GM15510 (cell line): ENCODE measurements around the gene SHISA2.

Experiments used
- POLR2A ChIP-seq: IDR thresholded peaks from 3 replicates; pipeline ENCODE4 v1.6.1; 2011; ENCODE audit warnings: borderline replicate concordance; ENCODE audit not compliant: insufficient read length; ENCODE audit errors: extremely low read depth

Gene SHISA2

DNA sequence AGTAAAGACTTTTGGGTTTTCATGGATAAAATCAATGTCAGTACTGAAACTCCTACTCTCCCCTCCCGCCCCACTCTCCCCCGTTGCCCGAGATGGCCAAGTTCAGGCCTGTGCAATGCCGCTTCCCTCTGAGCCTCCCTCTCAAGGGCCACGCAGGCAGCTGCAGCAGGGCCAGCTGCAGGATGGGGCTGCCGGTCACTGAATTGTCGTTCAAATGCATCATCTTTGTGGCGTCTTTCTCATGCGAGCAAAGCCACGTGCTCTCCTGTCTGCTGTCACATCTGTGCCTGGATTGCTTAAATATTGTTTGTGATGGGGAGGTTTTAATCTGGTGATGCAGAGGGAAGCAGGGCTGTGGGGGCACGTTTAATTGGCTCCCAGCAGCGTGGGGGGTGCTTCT, 26.6 kb downstream of the SHISA2 start:
- no peak for TF ChIP-seq POLR2A

DNA sequence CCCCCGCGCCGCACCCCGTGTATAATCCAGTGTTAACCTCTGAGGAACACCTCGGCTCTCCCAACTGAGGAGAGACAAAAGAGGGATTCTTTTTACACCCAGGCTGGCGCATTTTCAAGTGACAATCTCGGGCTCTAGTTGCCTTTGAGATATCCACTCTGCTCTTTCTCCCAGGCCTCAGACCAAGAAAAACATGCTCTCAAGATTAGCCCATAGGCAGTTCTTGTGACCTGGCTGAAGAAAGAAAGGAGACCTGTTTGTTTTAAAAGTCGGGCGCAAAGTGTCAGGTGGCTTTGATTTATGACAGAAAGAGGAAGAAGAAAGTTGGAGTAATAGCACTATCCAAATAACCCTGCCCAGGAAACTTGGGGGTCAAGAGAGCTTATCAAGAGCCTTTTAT, 27.3 kb downstream of the SHISA2 start:
- TF ChIP-seq POLR2A: no peak

DNA sequence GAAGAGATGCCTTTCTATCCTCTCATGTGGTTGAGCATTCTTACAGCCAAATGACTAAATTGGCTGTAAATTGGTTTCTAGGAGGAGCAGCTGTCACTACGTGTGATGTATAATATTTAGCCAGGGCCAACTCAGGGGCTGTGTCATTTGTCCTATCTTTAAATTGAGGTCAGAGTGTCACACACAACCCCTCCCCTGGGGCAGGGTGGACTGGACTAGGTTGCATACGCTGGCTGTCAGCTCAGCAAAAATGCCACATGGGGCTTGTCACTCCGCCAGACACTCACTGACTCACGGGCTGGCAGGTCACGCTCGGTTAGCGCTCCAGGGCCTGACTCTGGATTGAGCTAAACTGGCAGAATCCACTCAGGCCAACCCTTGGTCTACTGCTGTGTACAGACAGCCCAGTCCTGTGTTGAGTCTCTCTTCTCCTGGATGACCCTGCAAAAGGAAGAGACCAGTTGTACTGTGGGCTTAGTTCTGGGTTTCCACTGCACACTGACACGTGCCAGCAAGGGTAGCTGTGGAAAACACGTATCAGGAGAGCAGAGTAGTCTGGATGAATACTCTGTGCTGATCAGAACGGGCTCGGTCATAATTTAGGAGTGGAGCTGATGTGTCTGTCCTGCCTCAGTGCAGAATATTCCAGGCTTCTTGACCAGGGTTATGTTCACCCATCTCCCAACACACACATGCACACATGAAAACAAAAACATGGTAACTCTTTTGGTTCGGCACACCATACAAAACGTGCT, 29.1 kb downstream of the SHISA2 start:
- no peak for TF ChIP-seq POLR2A

DNA sequence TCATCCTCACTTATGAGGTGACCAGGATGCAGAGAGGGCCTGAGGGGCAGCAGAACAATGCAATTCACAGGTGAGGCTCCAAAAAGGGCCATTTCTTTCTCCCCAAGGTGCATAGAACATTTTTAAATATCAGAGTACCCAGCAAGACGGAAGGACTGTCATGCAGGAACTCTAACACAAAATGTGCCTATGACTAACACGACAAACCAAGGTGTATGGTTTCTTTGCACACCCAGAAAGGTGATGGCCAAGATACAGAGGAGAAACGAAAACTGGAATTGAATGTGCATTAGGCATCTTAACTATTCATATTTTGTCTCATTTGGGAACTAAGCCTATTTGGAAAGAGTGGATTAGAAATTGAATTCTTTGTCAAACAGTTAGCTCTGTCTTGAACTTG, 29.9 kb downstream of the SHISA2 start:
- TF ChIP-seq POLR2A: no peak

DNA sequence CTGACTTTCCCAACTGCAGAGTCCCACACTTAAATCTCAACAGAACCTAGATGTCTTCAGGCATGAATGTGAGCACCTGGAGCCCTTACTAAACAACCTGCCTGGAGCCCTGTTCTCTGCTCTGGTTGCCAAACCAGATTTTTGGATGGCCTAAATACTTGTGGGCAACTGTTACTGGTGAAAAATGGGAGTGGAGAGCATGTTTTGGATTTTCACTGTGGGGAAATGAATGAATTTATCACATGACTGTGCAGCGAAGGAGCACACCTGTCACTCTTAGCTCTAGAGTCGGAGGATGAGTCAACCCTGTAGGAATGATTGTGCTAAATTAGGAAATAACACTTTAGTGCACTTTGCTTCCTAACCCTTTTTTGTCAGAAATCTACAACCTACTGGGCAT, 30.3 kb downstream of the SHISA2 start:
- TF ChIP-seq POLR2A: no peak

DNA sequence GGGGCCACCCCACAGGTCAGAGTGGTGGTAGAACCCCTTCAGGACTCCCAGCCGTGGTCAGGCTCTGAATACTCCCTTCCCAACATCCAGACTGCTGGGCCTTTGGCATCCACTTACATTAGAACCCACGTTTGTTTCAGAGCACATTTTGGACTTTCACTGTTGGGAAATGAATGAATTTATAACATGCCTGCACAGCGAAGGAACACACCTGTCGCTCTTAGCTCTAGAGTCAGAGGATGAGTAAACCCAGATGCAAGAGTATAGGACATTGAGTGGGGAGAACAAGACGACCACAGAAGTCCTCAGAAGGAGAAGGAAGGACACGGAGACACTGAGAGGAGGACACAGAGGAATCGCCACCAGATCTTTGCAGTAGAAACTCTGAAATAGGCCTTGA, 30.9 kb downstream of the SHISA2 start:
- no peak for TF ChIP-seq POLR2A

DNA sequence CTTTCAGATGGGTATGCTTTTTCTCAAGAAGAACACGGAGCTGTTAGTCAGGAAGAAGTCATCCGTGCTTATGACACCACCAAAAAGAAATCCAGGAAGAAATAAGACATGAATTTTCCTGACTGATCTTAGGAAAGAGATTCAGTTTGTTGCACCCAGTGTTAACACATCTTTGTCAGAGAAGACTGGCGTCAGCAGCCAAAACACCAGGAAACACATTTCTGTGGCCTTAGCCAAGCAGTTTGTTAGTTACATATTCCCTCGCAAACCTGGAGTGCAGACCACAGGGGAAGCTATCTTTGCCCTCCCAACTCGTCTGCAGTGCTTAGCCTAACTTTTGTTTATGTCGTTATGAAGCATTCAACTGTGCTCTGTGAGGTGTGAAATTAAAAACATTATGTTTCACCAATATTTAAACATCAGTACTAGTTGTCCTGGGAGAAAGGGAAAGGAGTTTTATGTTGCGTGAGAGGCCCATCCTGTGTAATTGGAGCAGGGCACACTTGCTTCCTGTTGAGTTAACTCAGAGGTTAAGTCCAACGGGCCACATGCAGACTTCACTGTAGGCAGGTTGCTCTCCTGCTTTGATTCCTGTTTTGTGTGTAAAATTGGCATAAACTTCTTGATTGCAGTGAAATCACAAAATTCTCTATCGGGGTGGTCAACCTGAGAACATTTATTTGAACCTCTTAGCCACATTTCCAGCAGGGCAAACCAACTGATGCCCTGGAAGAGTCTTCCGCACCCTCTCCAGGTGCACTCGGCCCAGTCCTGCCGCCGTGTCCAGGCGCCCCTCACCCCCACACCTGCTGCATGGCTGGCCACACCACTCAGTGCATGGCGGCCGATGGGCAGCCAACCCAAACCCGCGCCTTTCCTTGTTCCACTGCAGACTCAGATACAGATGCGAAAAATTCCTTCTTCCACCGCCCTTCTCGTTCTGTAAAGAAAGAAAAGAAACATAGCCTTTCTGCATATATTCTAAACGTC, 31.6 kb downstream of the SHISA2 start:
- TF ChIP-seq POLR2A: no peak

DNA sequence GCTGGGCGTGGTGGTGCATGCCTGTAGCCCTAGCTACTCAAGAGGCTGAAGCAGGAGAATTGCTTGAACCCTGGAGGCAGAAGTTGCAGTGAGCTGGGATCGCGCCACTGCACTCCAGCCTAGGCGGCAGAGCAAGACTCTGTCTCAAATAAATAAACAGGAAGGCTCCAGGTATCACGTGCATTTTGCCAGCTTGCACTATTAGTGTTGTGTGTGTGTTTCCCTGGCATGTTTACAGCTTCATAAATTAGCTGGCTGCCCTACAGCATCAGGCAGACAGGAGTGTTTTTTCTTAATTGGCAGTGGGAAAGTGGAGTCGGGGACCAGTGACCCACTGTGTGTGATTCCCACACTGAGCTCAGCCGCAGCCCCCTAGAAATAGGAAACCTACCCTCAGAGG, 32.6 kb downstream of the SHISA2 start:
- TF ChIP-seq POLR2A: no peak

DNA sequence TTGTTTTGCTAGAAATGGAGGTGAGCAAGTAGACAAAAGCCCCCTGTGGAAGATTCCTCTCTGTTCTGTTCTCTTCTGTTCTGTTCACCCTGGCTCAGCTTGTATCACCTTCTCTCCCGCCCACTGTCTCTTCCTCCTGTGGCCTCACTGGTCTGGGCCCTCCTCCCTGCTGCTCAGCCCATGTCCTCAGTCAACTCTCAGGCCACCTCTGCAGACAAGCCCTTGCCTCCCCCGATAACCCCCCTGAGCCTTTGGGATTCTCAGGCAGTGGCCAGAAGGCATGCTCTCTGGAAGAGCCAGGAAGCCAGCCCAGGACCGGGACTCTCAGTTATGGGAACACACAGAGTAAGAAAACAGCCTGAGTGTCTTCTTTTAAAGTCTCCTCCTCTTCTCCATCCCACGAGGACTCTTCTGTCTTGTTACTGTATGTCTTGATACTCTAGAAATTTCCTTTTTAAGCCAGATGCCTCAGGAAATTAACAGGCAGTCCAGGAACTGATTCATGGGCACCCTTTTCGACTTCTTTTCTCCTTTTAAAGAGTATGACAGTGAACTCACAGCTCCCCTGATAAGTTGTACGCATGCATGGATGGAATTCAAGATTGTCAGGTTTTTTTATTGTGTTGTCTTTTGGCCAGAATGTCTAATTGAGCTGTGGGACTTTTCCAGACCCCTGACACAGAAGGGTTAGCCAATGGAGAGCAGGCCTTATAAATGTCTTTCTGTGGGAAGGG, 33.7 kb downstream of the SHISA2 start:
- TF ChIP-seq POLR2A: no peak

DNA sequence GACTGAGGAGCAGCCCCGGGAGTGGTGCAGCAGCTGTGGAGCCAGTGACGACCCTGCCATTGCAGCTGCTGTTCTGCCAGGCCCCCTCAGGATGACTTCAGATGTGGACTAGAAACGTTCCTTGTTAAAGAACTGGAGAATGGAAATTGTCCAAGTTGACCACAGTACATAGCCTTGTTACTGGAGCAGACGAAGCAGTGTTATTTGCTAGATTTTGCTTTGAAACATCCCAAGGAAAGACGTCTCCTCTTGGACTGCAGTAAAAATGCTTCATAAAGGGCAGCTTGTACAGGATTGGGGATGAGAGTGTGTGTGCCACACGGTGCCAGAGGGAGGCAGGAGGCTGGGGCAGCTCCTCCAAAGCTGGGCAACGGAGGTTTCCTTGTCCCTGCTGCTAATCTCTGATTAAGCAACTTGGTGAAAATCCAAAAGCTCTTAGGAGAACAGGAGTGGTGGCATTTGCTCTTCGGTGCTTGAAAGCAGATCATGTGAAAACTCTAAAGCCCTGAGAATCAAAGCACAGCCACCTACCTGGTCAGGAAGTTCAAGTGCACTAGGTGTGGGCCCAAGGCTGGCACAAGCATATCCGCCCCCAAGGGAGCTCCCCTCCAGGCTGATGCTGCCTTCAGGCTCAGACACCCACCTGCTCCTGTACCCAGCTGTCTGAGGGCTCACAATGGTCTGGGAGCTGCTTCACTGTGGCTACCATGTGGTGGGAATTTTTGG, 34.5 kb downstream of the SHISA2 start:
- TF ChIP-seq POLR2A: no peak

DNA sequence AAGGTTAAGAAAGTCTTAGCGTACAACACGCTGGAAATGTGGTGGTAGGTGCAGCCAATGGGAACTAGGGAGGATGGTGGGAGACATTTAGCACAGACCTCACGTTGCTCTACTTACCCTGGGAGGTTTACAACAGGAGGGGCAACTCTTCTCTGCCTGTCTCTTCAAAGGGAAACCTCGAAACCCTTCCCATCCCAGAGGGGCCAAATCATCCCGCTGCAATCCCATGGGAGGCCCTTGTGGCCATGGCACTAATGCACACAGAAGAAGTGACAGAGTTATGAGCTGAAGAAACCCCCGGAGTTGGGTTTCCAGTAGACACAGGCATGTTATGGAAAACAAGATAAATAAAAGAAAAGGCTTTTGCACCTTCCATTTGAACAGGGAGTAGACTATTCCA, 35.6 kb downstream of the SHISA2 start:
- TF ChIP-seq POLR2A: no peak

DNA sequence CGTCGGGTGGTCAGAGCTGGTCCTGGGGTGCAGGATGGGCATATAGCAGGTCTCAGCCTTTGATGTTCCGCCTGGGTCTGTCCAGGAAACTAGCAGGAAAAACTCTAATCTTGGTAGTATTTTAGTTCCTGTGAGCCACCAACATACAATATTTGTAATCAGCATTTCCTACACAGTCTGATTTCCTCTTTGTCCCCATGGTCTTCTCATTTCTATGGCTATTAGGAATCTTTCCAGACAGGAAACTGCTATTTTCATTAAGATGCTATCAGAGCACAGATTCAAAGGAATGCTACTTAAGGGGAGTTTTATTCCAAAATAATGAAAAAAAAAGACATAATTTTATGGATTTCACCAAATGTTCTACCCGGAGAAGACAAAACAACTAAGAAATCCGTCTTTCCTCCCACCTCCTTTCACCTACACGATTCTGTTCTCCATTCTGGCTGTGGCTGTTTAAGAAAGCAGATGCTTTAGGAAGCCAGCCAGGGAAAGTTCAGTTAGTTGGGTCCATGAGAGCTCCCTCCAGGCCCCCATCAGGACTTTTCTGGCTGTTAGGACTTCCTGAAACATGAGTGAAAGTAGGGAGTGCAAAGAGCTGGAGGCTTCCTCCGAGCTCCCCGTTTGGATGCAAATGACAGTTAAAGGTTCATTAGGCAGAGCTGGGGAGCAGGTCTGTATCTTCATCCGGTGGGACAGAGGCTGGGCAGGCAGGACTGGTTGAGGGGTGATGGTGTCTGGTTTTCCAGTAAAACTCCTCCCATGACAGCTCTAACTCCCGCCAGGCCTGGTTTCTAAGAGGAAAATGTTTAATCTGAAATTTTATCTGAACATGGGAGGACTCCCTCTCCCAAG, 36.3 kb downstream of the SHISA2 start:
- no peak for TF ChIP-seq POLR2A

DNA sequence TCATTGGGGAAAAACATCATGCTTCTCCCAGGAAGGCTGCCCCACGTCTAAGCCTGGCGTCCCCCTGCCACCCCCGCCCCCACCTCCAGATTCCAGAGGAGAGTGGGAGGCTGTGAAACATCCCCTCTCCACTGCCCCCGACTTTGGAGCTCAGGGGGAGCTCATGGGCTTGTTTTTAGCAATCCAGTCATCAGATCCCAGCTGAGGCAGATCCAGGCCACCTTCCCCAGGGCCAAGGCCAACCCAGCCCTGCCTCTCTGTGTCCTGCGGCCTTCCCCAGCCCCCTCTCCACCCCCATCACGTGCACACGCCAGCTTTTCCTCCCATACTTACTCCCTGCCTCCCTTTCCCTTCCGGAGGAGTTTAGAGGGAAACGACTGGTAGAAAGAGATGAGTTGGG, 38.8 kb downstream of the SHISA2 start:
- TF ChIP-seq POLR2A: no peak
